ENCODE measurements around the gene TBC1D1.

The TBC1D1 gene

DNA sequence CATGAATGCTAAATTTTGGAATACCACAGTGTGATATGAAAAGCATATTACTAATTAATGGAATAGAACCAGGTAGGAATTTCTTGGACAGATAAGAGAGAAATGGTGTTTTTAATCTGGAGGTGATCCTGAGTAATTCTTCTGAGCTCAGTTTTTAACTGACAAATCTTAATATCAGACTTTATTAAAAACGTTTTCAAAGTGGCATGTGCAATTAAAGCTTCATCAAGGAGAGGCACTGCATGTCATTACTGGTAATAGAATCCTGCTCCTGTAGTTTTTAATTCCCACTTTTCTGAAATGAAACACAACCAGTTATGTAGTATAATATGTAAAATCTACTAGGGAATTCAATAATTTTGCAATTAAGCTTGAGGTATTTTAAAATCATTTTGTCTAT, 62.3 kb downstream of the TBC1D1 start:
- H3K4me3 ChIP-seq (ENCODE audit: low read depth in 1 of 2, low read length in 1 of 2): no peak overlapping the region
- H3K36me3 ChIP-seq: peaks cover 22% of the 10 kb centered on the region
- H3K27ac ChIP-seq: no peak overlapping the region
- TF ChIP-seq, protein P1, sequence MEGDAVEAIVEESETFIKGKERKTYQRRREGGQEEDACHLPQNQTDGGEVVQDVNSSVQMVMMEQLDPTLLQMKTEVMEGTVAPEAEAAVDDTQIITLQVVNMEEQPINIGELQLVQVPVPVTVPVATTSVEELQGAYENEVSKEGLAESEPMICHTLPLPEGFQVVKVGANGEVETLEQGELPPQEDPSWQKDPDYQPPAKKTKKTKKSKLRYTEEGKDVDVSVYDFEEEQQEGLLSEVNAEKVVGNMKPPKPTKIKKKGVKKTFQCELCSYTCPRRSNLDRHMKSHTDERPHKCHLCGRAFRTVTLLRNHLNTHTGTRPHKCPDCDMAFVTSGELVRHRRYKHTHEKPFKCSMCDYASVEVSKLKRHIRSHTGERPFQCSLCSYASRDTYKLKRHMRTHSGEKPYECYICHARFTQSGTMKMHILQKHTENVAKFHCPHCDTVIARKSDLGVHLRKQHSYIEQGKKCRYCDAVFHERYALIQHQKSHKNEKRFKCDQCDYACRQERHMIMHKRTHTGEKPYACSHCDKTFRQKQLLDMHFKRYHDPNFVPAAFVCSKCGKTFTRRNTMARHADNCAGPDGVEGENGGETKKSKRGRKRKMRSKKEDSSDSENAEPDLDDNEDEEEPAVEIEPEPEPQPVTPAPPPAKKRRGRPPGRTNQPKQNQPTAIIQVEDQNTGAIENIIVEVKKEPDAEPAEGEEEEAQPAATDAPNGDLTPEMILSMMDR (IDR thresholded peaks at IDR 0.05): no peak
- H3K27me3 ChIP-seq: no peaks in the 10 kb centered on the region
- peaks cover 10 to 26% of the 10 kb centered on the region in 2 experiments for H3K4me1 ChIP-seq (ENCODE audit: control insufficient read depth in 1 of 2, insufficient read depth in 1 of 2, low read depth in 1 of 2, low read length in 1 of 2)
- no peaks in the 10 kb centered on the region for H3K9me3 ChIP-seq

DNA sequence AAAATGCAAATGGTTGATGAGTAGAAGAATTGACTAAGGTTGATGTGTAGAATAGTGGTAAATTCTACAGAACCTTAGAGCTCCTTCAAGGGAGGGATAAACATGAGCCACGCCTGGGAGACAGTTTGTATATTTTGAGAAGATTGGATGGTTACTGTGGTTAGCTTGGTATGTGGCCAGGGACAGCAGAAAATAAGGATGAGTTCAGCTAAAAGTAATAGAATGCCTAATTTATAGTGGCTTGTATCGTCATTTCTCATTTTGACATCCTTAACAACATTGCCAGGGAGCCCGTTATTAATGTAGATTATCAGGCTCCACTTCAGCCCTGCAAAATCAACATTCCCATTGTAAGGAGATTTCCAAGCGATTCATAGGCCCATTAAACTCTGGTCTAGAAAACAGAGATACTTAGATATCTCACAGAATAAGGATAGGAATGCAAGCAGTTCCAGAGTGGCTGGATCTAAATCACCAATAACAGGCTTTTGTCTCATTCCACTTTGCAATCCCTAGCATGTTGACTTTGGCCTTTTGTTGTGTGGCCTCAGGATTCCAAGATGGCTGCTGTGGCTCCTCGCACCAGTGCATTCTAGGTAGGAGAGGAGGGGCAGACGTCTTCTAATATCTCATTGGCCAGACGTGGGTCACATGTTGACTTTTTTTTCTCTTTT, 62.9 kb downstream of the TBC1D1 start:
- TF ChIP-seq, protein P1 (IDR thresholded peaks at IDR 0.05): no peak
- Histone ChIP-seq H3K4me3 (ENCODE audit: low read depth in 1 of 2, low read length in 1 of 2) (no peak overlapping the region), H3K27ac (no peak overlapping the region), H3K27me3 (no peaks in the 10 kb centered on the region), H3K4me1 (ENCODE audit: control insufficient read depth in 1 of 2, insufficient read depth in 1 of 2, low read depth in 1 of 2, low read length in 1 of 2) (peaks cover 10 to 20% of the 10 kb centered on the region in 2 experiments), H3K36me3 (peaks cover 22% of the 10 kb centered on the region), H3K9me3 (no peaks in the 10 kb centered on the region)

DNA sequence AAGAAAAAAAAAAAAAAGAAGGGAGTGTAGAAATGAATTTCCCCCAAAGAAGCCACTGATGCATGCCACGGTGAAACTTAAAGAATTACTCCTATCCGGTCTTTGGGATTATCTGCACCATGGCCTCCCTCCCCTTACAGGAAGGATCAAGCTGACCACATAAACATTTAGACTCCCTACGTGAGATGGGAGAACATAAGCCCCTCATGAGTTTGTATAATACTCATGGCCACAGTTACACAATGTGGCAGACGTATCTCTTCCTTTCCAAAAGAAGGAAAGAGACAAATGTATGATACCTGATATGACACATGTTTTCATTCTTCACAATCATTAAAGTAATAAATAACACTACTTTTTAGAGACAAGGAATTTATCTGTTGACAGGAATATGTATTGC, 66.1 kb downstream of the TBC1D1 start:
- TF ChIP-seq, protein P1 (IDR thresholded peaks at IDR 0.05): no peak
- H3K9me3 ChIP-seq: no peaks in the 10 kb centered on the region

DNA sequence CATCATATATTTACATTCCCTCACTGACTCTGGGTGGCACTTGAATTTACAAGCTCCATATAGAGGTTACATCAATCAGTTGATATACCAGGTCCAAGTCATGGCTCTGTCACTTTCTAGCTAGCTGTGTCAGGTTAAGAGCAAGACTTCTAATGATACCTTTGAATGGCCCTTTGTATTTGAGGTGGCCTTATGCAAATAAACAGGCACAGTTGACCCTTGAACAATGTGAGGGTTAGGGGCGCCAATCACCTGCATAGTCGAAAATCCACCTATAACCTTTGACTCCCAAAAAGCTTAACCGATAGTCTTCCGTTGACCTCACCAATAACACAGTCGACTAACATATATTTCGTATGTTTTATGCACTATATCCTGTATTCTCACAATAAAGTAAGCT, 68.0 kb downstream of the TBC1D1 start:
- Histone ChIP-seq H3K27ac (no peak overlapping the region), H3K4me1 (ENCODE audit: control insufficient read depth in 1 of 2, insufficient read depth in 1 of 2, low read depth in 1 of 2, low read length in 1 of 2) (no peaks in the 10 kb centered on the region), H3K4me3 (ENCODE audit: low read depth in 1 of 2, low read length in 1 of 2) (no peak overlapping the region), H3K27me3 (no peaks in the 10 kb centered on the region), H3K9me3 (no peaks in the 10 kb centered on the region), H3K36me3 (peaks cover 10% of the 10 kb centered on the region)
- TF ChIP-seq, protein P1 (IDR thresholded peaks at IDR 0.05): no peak

More for the DNA sequence above, 66.1 kb downstream of the TBC1D1 start:
- Histone ChIP-seq H3K27me3 (no peaks in the 10 kb centered on the region), H3K4me1 (ENCODE audit: control insufficient read depth in 1 of 2, insufficient read depth in 1 of 2, low read depth in 1 of 2, low read length in 1 of 2) (peaks cover under 1 to 4% of the 10 kb centered on the region in 2 experiments), H3K36me3 (peaks cover 25% of the 10 kb centered on the region), H3K27ac (no peak overlapping the region), H3K4me3 (ENCODE audit: low read depth in 1 of 2, low read length in 1 of 2) (no peak overlapping the region)

DNA sequence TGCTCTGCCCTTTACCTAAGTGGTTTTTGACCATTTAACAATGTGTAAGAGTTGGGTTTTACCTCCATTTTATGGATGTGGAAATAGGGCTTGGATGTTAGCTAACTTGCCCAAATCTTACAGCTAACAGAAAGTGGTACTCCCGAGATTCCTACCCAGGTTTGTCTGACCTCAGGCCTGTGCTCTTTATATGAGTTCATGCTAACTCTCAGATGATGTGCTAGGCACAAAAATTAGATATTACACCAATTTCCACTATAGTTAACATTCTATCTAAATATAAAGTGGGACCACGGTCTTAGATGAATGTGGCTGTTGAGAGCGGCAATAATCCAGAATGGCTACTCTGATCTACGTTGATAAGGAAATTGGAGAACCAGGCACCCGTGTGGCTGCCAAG, 69.2 kb downstream of the TBC1D1 start, which contains the start of gene PTTG2:
PTTG2 (plus strand) TSS at position 301 of the 400 bp plus-strand sequence; CDS start at position 338, 37 bp downstream.
- no peaks in the 10 kb centered on the region for H3K9me3 ChIP-seq
- H3K4me1 ChIP-seq (ENCODE audit: control insufficient read depth in 1 of 2, insufficient read depth in 1 of 2, low read depth in 1 of 2, low read length in 1 of 2): no peaks in the 10 kb centered on the region
- no peak within 1 kb of the TSS for H3K4me3 ChIP-seq (ENCODE audit: low read depth in 1 of 2, low read length in 1 of 2)
- peaks cover 10% of the 10 kb centered on the region for H3K36me3 ChIP-seq
- TF ChIP-seq, protein P1 (IDR thresholded peaks at IDR 0.05): no peak
- no peak within 1 kb of the TSS for H3K27ac ChIP-seq
- no peaks in the 10 kb centered on the region for H3K27me3 ChIP-seq
